ENCODE data around the gene IFNA10. TPM values are rescaled to one million over a fixed set of nuclear protein-coding genes. Genes with fewer than 3 reads are reported as not detected.

IFNA10 gene
- total and polyA plus RNA-seq, 10 of the 15 experiments (the other 5 are each of a cell fraction or from before 2014, with no cell fraction given) = not detected

DNA sequence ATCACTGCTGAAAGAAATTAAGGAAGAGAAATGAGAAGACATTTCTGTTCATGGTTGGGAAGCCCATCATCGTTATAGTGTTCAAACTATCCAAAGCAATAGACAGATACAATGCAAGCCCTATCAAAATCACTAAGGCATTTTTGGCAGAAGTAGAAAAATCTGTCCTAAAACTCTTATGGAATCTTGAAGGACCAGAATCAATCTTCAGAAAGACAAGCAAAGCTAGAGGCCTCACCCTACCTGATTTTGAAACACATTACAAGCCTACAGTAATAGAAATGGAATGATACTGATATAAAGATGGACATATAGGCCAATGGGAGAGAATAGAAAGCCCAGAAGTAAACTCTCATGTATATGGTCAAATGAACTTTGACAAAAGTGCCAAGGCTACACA lies 35.6 kb downstream of the IFNA10 start:
- FAIRE-seq = no peak
- RAD21 ChIA-PET (ENCODE audit: unreplicated experiment) = no interaction called here
- in situ Hi-C loops (cut with MboI) = no loop called here

More for the DNA sequence above, 35.6 kb downstream of the IFNA10 start:
- Histone ChIP-seq H3K27ac (ENCODE audit: control insufficient read depth, insufficient read depth) (no peak overlapping the region), H3K79me2 (ENCODE audit: control insufficient read depth, insufficient read depth, low read length) (no peaks in the 10 kb centered on the region), H4K20me1 (ENCODE audit: control insufficient read depth, insufficient read depth) (no peaks in the 10 kb centered on the region), H3K27me3 (replicated peaks in 1 of 2; ENCODE audit: control insufficient read depth in 2 of 2, insufficient read depth in 2 of 2, low read length in 1 of 2) (no peaks in the 10 kb centered on the region; a peak in 1 of 4 replicates), H3K4me3 (no peak overlapping the region), H3K4me2 (ENCODE audit: control insufficient read depth, insufficient read depth) (no peak overlapping the region), H3K9ac (ENCODE audit: control insufficient read depth, insufficient read depth, low read length) (no peak overlapping the region), H3K36me3 (ENCODE audit: control insufficient read depth in 2 of 2, insufficient read depth in 2 of 2, low read length in 1 of 2) (no peaks in the 10 kb centered on the region), H3K9me3 (replicated peaks; ENCODE audit: control insufficient read depth, insufficient read depth, low read length) (no peaks in the 10 kb centered on the region), H2AFZ (ENCODE audit: control insufficient read depth, low read depth, low read length) (no peak overlapping the region), H3K4me1 (ENCODE audit: control insufficient read depth, insufficient read depth, low read length) (no peaks in the 10 kb centered on the region)
- BruUV-seq (replicated peaks) = no TSS peak
- POLR2A ChIA-PET = no interaction called here
- CTCF ChIA-PET = no interaction called here
- SMC1A ChIA-PET (ENCODE audit: uncharacterized antibody, unreplicated experiment) = no interaction called here
- TF ChIP-seq, protein P1, sequence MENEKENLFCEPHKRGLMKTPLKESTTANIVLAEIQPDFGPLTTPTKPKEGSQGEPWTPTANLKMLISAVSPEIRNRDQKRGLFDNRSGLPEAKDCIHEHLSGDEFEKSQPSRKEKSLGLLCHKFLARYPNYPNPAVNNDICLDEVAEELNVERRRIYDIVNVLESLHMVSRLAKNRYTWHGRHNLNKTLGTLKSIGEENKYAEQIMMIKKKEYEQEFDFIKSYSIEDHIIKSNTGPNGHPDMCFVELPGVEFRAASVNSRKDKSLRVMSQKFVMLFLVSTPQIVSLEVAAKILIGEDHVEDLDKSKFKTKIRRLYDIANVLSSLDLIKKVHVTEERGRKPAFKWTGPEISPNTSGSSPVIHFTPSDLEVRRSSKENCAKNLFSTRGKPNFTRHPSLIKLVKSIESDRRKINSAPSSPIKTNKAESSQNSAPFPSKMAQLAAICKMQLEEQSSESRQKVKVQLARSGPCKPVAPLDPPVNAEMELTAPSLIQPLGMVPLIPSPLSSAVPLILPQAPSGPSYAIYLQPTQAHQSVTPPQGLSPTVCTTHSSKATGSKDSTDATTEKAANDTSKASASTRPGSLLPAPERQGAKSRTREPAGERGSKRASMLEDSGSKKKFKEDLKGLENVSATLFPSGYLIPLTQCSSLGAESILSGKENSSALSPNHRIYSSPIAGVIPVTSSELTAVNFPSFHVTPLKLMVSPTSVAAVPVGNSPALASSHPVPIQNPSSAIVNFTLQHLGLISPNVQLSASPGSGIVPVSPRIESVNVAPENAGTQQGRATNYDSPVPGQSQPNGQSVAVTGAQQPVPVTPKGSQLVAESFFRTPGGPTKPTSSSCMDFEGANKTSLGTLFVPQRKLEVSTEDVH (IDR thresholded peaks at IDR 0.05; ENCODE audit: low read depth, partially characterized antibody) = no peak
- no peak for TF ChIP-seq SP1 (IDR thresholded peaks at IDR 0.05; ENCODE audit: low read depth, low read length)
- TF ChIP-seq, protein P2, sequence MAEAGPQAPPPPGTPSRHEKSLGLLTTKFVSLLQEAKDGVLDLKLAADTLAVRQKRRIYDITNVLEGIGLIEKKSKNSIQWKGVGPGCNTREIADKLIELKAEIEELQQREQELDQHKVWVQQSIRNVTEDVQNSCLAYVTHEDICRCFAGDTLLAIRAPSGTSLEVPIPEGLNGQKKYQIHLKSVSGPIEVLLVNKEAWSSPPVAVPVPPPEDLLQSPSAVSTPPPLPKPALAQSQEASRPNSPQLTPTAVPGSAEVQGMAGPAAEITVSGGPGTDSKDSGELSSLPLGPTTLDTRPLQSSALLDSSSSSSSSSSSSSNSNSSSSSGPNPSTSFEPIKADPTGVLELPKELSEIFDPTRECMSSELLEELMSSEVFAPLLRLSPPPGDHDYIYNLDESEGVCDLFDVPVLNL (IDR thresholded peaks at IDR 0.05; ENCODE audit: low read depth, low read length) = no peak
- no peak for TF ChIP-seq ZNF622 (IDR thresholded peaks at IDR 0.05)
- TF ChIP-seq RBBP5 (conservative IDR thresholded peaks at IDR 0.05) = no peak
- no peak for TF ChIP-seq NR2C1 (IDR thresholded peaks at IDR 0.05)
- TF ChIP-seq STAT1 (conservative IDR thresholded peaks at IDR 0.05) = no peak
- TF ChIP-seq, protein P3, sequence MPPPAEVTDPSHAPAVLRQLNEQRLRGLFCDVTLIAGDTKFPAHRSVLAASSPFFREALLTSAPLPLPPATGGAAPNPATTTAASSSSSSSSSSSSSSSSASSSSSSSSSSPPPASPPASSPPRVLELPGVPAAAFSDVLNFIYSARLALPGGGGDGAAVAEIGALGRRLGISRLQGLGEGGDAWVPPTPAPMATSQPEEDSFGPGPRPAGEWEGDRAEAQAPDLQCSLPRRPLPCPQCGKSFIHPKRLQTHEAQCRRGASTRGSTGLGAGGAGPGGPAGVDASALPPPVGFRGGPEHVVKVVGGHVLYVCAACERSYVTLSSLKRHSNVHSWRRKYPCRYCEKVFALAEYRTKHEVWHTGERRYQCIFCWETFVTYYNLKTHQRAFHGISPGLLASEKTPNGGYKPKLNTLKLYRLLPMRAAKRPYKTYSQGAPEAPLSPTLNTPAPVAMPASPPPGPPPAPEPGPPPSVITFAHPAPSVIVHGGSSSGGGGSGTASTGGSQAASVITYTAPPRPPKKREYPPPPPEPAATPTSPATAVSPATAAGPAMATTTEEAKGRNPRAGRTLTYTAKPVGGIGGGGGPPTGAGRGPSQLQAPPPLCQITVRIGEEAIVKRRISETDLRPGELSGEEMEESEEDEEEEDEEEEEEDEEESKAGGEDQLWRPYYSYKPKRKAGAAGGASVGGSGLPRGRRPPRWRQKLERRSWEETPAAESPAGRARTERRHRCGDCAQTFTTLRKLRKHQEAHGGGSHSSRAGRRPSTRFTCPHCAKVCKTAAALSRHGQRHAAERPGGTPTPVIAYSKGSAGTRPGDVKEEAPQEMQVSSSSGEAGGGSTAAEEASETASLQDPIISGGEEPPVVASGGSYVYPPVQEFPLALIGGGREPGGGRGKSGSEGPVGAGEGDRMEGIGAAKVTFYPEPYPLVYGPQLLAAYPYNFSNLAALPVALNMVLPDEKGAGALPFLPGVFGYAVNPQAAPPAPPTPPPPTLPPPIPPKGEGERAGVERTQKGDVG (CRISPR knock-in tag; IDR thresholded peaks at IDR 0.05) = no peak
- no peak for TF ChIP-seq POU2F2 (IDR thresholded peaks at IDR 0.05; ENCODE audit: borderline replicate concordance, low read depth, low read length)
- TF ChIP-seq, protein P4, sequence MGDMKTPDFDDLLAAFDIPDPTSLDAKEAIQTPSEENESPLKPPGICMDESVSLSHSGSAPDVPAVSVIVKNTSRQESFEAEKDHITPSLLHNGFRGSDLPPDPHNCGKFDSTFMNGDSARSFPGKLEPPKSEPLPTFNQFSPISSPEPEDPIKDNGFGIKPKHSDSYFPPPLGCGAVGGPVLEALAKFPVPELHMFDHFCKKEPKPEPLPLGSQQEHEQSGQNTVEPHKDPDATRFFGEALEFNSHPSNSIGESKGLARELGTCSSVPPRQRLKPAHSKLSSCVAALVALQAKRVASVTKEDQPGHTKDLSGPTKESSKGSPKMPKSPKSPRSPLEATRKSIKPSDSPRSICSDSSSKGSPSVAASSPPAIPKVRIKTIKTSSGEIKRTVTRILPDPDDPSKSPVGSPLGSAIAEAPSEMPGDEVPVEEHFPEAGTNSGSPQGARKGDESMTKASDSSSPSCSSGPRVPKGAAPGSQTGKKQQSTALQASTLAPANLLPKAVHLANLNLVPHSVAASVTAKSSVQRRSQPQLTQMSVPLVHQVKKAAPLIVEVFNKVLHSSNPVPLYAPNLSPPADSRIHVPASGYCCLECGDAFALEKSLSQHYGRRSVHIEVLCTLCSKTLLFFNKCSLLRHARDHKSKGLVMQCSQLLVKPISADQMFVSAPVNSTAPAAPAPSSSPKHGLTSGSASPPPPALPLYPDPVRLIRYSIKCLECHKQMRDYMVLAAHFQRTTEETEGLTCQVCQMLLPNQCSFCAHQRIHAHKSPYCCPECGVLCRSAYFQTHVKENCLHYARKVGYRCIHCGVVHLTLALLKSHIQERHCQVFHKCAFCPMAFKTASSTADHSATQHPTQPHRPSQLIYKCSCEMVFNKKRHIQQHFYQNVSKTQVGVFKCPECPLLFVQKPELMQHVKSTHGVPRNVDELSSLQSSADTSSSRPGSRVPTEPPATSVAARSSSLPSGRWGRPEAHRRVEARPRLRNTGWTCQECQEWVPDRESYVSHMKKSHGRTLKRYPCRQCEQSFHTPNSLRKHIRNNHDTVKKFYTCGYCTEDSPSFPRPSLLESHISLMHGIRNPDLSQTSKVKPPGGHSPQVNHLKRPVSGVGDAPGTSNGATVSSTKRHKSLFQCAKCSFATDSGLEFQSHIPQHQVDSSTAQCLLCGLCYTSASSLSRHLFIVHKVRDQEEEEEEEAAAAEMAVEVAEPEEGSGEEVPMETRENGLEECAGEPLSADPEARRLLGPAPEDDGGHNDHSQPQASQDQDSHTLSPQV (IDR thresholded peaks at IDR 0.05) = no peak
- 0% methylated on average over 1 of the region's 1 CpG for WGBS (ENCODE audit: insufficient coverage, insufficient replicate concordance, low lambda C conversion rate, missing lambda C conversion rate)
- no peak for DNase-seq (ENCODE audit: low read depth, low spot score)
- intact Hi-C loops (cut with micrococcal nuclease; ENCODE audit: unreplicated experiment) = no loop called here
- no peak for ATAC-seq

All from GM12878 (cell line).